Measurements from ENCODE around the gene SYT1. TPM values are rescaled to one million over a fixed set of nuclear protein-coding genes. Genes with fewer than 3 reads are reported as not detected.

Gene SYT1
- total and polyA plus RNA-seq, 3 experiments from 2014 or later, result not detected

GRCh38 chr12:79326663-79327062 is 462.1 kb downstream of the SYT1 start:
- Histone ChIP-seq H3K36me3 (ENCODE audit: insufficient read depth, low read length) (no peaks in the 10 kb centered on the region), H3K9me3 (ENCODE audit: low read length) (no peaks in the 10 kb centered on the region), H3K27ac (ENCODE audit: low read depth, low read length) (no peak overlapping the region), H3K4me1 (ENCODE audit: insufficient read depth, low read length) (no peaks in the 10 kb centered on the region), H3K27me3 (ENCODE audit: insufficient read depth, low read length, poor library complexity, severe bottlenecking) (no peaks in the 10 kb centered on the region), H3K4me3 (ENCODE audit: low read length) (no peak overlapping the region)
- H3K4me3 Mint-ChIP-seq, result no peak overlapping the region
- H3K4me1 Mint-ChIP-seq, result no peaks in the 10 kb centered on the region
- peaks cover 0 to 6% (median 0%) of the 10 kb centered on the region in 5 donors for H3K9me3 Mint-ChIP-seq
- H3K27me3 Mint-ChIP-seq, result no peaks in the 10 kb centered on the region
- no peaks in the 10 kb centered on the region for H3K36me3 Mint-ChIP-seq
- ChIA-PET POLR2A (no interaction called here), CTCF (no interaction called here)
- no peak overlapping the region for H3K27ac Mint-ChIP-seq
- no peak for DNase-seq

- Mint-ChIP-seq H3K4me3 (no peak overlapping the region), H3K4me1 (no peaks in the 10 kb centered on the region), H3K27ac (no peak overlapping the region), H3K27me3 (no peaks in the 10 kb centered on the region), H3K36me3 (no peaks in the 10 kb centered on the region), H3K9me3 (peaks cover 0 to 6% (median 0%) of the 10 kb centered on the region in 5 donors)
- DNase-seq, result no peak
- Histone ChIP-seq H3K9me3 (ENCODE audit: low read length) (no peaks in the 10 kb centered on the region), H3K36me3 (ENCODE audit: insufficient read depth, low read length) (no peaks in the 10 kb centered on the region), H3K27me3 (ENCODE audit: insufficient read depth, low read length, poor library complexity, severe bottlenecking) (no peaks in the 10 kb centered on the region), H3K4me3 (ENCODE audit: low read length) (no peak overlapping the region), H3K27ac (ENCODE audit: low read depth, low read length) (no peak overlapping the region), H3K4me1 (ENCODE audit: insufficient read depth, low read length) (no peaks in the 10 kb centered on the region)
- ChIA-PET CTCF (no interaction called here), POLR2A (no interaction called here)
These were observed 462.9 kb downstream of the SYT1 start for GRCh38 chr12:79327465-79327864.

- Histone ChIP-seq H3K27me3 (ENCODE audit: insufficient read depth, low read length, poor library complexity, severe bottlenecking) (no peaks in the 10 kb centered on the region), H3K9me3 (ENCODE audit: low read length) (no peaks in the 10 kb centered on the region), H3K27ac (ENCODE audit: low read depth, low read length) (no peak overlapping the region), H3K4me1 (ENCODE audit: insufficient read depth, low read length) (no peaks in the 10 kb centered on the region), H3K4me3 (ENCODE audit: low read length) (no peak overlapping the region), H3K36me3 (ENCODE audit: insufficient read depth, low read length) (no peaks in the 10 kb centered on the region)
- CTCF ChIA-PET, result no interaction called here
- H3K36me3 Mint-ChIP-seq, result no peaks in the 10 kb centered on the region
- peaks cover 0 to 9% (median 0%) of the 10 kb centered on the region in 5 donors for H3K9me3 Mint-ChIP-seq
- no peak overlapping the region for H3K4me3 Mint-ChIP-seq
- POLR2A ChIA-PET, result no interaction called here
- no peak overlapping the region for H3K27ac Mint-ChIP-seq
- no peak for DNase-seq
- H3K4me1 Mint-ChIP-seq, result no peaks in the 10 kb centered on the region
- no peaks in the 10 kb centered on the region for H3K27me3 Mint-ChIP-seq
These were observed 465.4 kb downstream of the SYT1 start for GRCh38 chr12:79329933-79330332.

GRCh38 chr12:79331870-79332269 is 467.3 kb downstream of the SYT1 start:
- Histone ChIP-seq H3K36me3 (ENCODE audit: insufficient read depth, low read length) (no peaks in the 10 kb centered on the region), H3K27me3 (ENCODE audit: insufficient read depth, low read length, poor library complexity, severe bottlenecking) (no peaks in the 10 kb centered on the region), H3K9me3 (ENCODE audit: low read length) (no peaks in the 10 kb centered on the region), H3K4me3 (ENCODE audit: low read length) (no peak overlapping the region), H3K4me1 (ENCODE audit: insufficient read depth, low read length) (no peaks in the 10 kb centered on the region), H3K27ac (ENCODE audit: low read depth, low read length) (no peak overlapping the region)
- no peak for DNase-seq
- Mint-ChIP-seq H3K9me3 (peaks cover 0 to 5% (median 0%) of the 10 kb centered on the region in 5 donors), H3K27me3 (no peaks in the 10 kb centered on the region), H3K4me3 (no peak overlapping the region), H3K4me1 (no peaks in the 10 kb centered on the region), H3K36me3 (no peaks in the 10 kb centered on the region), H3K27ac (no peak overlapping the region)
- ChIA-PET CTCF (no interaction called here), POLR2A (no interaction called here)

GRCh38 chr12:79333144-79333543 is 468.6 kb downstream of the SYT1 start:
- Histone ChIP-seq H3K4me3 (ENCODE audit: low read length) (no peak overlapping the region), H3K27ac (ENCODE audit: low read depth, low read length) (no peak overlapping the region), H3K4me1 (ENCODE audit: insufficient read depth, low read length) (no peaks in the 10 kb centered on the region), H3K9me3 (ENCODE audit: low read length) (no peaks in the 10 kb centered on the region), H3K36me3 (ENCODE audit: insufficient read depth, low read length) (no peaks in the 10 kb centered on the region), H3K27me3 (ENCODE audit: insufficient read depth, low read length, poor library complexity, severe bottlenecking) (no peaks in the 10 kb centered on the region)
- Mint-ChIP-seq H3K4me1 (no peaks in the 10 kb centered on the region), H3K9me3 (peaks cover 0 to 2% (median 0%) of the 10 kb centered on the region in 5 donors), H3K27me3 (no peaks in the 10 kb centered on the region), H3K4me3 (no peak overlapping the region), H3K27ac (no peak overlapping the region), H3K36me3 (no peaks in the 10 kb centered on the region)
- ChIA-PET POLR2A (no interaction called here), CTCF (no interaction called here)
- DNase-seq, result no peak

GRCh38 chr12:79337662-79338290 is 473.2 kb downstream of the SYT1 start:
- Mint-ChIP-seq H3K27ac (no peak overlapping the region), H3K4me3 (no peak overlapping the region), H3K27me3 (no peaks in the 10 kb centered on the region), H3K9me3 (peaks cover 0 to 8% (median 4%) of the 10 kb centered on the region in 5 donors), H3K36me3 (no peaks in the 10 kb centered on the region), H3K4me1 (no peaks in the 10 kb centered on the region)
- POLR2A ChIA-PET, result no interaction called here
- H3K27me3 ChIP-seq (ENCODE audit: insufficient read depth, low read length, poor library complexity, severe bottlenecking), result no peaks in the 10 kb centered on the region
- no peak overlapping the region for H3K4me3 ChIP-seq (ENCODE audit: low read length)
- CTCF ChIA-PET, result no interaction called here
- H3K9me3 ChIP-seq (ENCODE audit: low read length), result no peaks in the 10 kb centered on the region
- H3K36me3 ChIP-seq (ENCODE audit: insufficient read depth, low read length), result no peaks in the 10 kb centered on the region
- H3K27ac ChIP-seq (ENCODE audit: low read depth, low read length), result no peak overlapping the region
- no peak for DNase-seq
- H3K4me1 ChIP-seq (ENCODE audit: insufficient read depth, low read length), result no peaks in the 10 kb centered on the region

- Histone ChIP-seq H3K9me3 (ENCODE audit: low read length) (peaks cover 4% of the 10 kb centered on the region), H3K27me3 (ENCODE audit: insufficient read depth, low read length, poor library complexity, severe bottlenecking) (no peaks in the 10 kb centered on the region), H3K36me3 (ENCODE audit: insufficient read depth, low read length) (no peaks in the 10 kb centered on the region), H3K4me3 (ENCODE audit: low read length) (no peak overlapping the region), H3K27ac (ENCODE audit: low read depth, low read length) (no peak overlapping the region), H3K4me1 (ENCODE audit: insufficient read depth, low read length) (no peaks in the 10 kb centered on the region)
- no peak overlapping the region for H3K27ac Mint-ChIP-seq
- H3K9me3 Mint-ChIP-seq, result peaks cover 5 to 10% (median 7%) of the 10 kb centered on the region in 5 donors
- no peak overlapping the region for H3K4me3 Mint-ChIP-seq
- ChIA-PET CTCF (no interaction called here), POLR2A (no interaction called here)
- peaks cover 0 to 2% of the 10 kb centered on the region in 2 donors for H3K27me3 Mint-ChIP-seq
- H3K36me3 Mint-ChIP-seq, result no peaks in the 10 kb centered on the region
- no peak for DNase-seq
- no peaks in the 10 kb centered on the region for H3K4me1 Mint-ChIP-seq
These were observed 480.6 kb downstream of the SYT1 start for GRCh38 chr12:79344855-79345847.

- Mint-ChIP-seq H3K27ac (no peak overlapping the region), H3K27me3 (peaks cover 0 to 2% of the 10 kb centered on the region in 2 donors), H3K4me3 (no peak overlapping the region), H3K4me1 (no peaks in the 10 kb centered on the region), H3K36me3 (no peaks in the 10 kb centered on the region), H3K9me3 (peaks cover 5 to 13% (median 8%) of the 10 kb centered on the region in 5 donors)
- Histone ChIP-seq H3K27ac (ENCODE audit: low read depth, low read length) (no peak overlapping the region), H3K27me3 (ENCODE audit: insufficient read depth, low read length, poor library complexity, severe bottlenecking) (no peaks in the 10 kb centered on the region), H3K36me3 (ENCODE audit: insufficient read depth, low read length) (no peaks in the 10 kb centered on the region), H3K4me3 (ENCODE audit: low read length) (no peak overlapping the region), H3K9me3 (ENCODE audit: low read length) (peaks cover 4% of the 10 kb centered on the region), H3K4me1 (ENCODE audit: insufficient read depth, low read length) (no peaks in the 10 kb centered on the region)
- CTCF ChIA-PET, result no interaction called here
- DNase-seq, result no peak
- POLR2A ChIA-PET, result no interaction called here
These were observed 483.3 kb downstream of the SYT1 start for GRCh38 chr12:79347866-79348265.
